Keratinocyte (primary cell): ENCODE results near the gene SURF1. TPM values are rescaled to one million over a fixed set of nuclear protein-coding genes. Genes with fewer than 3 reads are reported as not detected.

Experiments
- DNase-seq: peaks from one replicate; pipeline ENCODE4 v3.0.0-alpha.2; 2011; ENCODE audit warnings: low read depth, missing footprints, low spot score
- FAIRE-seq: peaks from 2 replicates; lab custom pipeline; 2011; peaks lifted over from hg19 to GRCh38; lab: Jason Lieb, UNC
- H2AFZ ChIP-seq: 2 replicates; pipeline ENCODE4 v1.6.0; 2012; ENCODE audit warnings: low read length, control low read depth, inconsistent platforms; ENCODE audit not compliant: control insufficient read depth
- H3K27ac ChIP-seq: 2 replicates; pipeline ENCODE4 v1.5.1; 2011; ENCODE audit warnings: low read length; ENCODE audit not compliant: control insufficient read depth, insufficient read depth
- H3K27me3 ChIP-seq: 3 replicates; pipeline ENCODE4 v1.6.0; 2011; ENCODE audit warnings: low read length; ENCODE audit not compliant: control insufficient read depth, insufficient read depth; ENCODE audit errors: extremely low read depth
- H3K36me3 ChIP-seq, 2 experiments: 2 replicates in 1 of 2; 3 replicates in 1 of 2; pipeline ENCODE4 v1.5.1; 2011; ENCODE audit warnings: low read length in 2 of 2, mild to moderate bottlenecking in 1 of 2; ENCODE audit not compliant: control insufficient read depth in 2 of 2, insufficient read depth in 2 of 2; ENCODE audit errors: extremely low read depth in 1 of 2
- H3K4me1 ChIP-seq: 3 replicates; pipeline ENCODE4 v1.5.1; 2011; ENCODE audit warnings: low read length; ENCODE audit not compliant: control insufficient read depth, insufficient read depth; ENCODE audit errors: extremely low read depth
- H3K4me2 ChIP-seq: 3 replicates; pipeline ENCODE4 v1.6.0; 2011; ENCODE audit warnings: low read depth, low read length; ENCODE audit not compliant: control insufficient read depth, insufficient read depth; ENCODE audit errors: extremely low read depth
- H3K4me3 ChIP-seq, 3 experiments: fragments of 200-600 bp in 1 of 3; sonication (generic) in 1 of 3; 2 replicates in 2 of 3; 3 replicates in 1 of 3; pipeline ENCODE4 v1.5.1; 2011 to 2016; ENCODE audit warnings: low read length in 3 of 3, mild to moderate bottlenecking in 3 of 3, control low read depth in 2 of 3, inconsistent platforms in 1 of 3, low read depth in 1 of 3, mixed read lengths in 1 of 3, mixed run types in 1 of 3, moderate library complexity in 1 of 3; ENCODE audit not compliant: control insufficient read depth in 2 of 3, insufficient read depth in 2 of 3; ENCODE audit errors: extremely low read depth in 1 of 3
- H3K79me2 ChIP-seq: 2 replicates; pipeline ENCODE4 v1.6.0; 2012; ENCODE audit warnings: low read length; ENCODE audit not compliant: control insufficient read depth, insufficient read depth
- H3K9ac ChIP-seq: 3 replicates; pipeline ENCODE4 v1.6.0; 2011; ENCODE audit warnings: low read length; ENCODE audit not compliant: control insufficient read depth, insufficient read depth; ENCODE audit errors: extremely low read depth
- H3K9me1 ChIP-seq: 3 replicates; pipeline ENCODE4 v1.6.0; 2011; ENCODE audit warnings: low read length; ENCODE audit not compliant: control insufficient read depth, insufficient read depth; ENCODE audit errors: extremely low read depth
- H3K9me3 ChIP-seq: 2 replicates; pipeline ENCODE4 v1.5.1; 2012; ENCODE audit warnings: low read depth, low read length; ENCODE audit not compliant: control insufficient read depth
- H4K20me1 ChIP-seq: 3 replicates; pipeline ENCODE4 v1.6.0; 2011; ENCODE audit warnings: low read length; ENCODE audit not compliant: control insufficient read depth, insufficient read depth; ENCODE audit errors: extremely low read depth
- EZH2 ChIP-seq: IDR thresholded peaks from one replicate; pipeline ENCODE4 v1.6.1; 2012; ENCODE audit warnings: inconsistent platforms, mild to moderate bottlenecking, low read length, moderate library complexity
- dilution Hi-C: fragments of 300-500 bp; cut with MboI; formaldehyde crosslinking; loops from one replicate; pipeline ENCODE4 v1.7.0; 2020; ENCODE audit warnings: low sequenced_read_pairs; ENCODE audit not compliant: extremely low pct_ligation_motif_present
- polyA plus RNA-seq, 5 experiments: library from polyadenylated mRNA; depleted of rRNA in 3 of 5; stranded (reverse) in 3 of 5; stranded (forward) in 1 of 5; unstranded in 1 of 5; fragments of >200 nt; gene quantifications; 1 replicate in 1 of 5; 2 replicates in 3 of 5; 3 replicates in 1 of 5; pipeline versions ENCODE4 v1.2.1 to v1.2.3, GENCODE V29; 2011 to 2012; ENCODE audit warnings: missing spikeins in 2 of 5, low read depth in 1 of 5, low replicate concordance in 1 of 5
- TF ChIP-seq, protein P1 (sequence below), 3 experiments: IDR thresholded peaks in 1 of 3; conservative IDR thresholded peaks in 1 of 3; optimal IDR thresholded peaks in 1 of 3; 2 replicates in 2 of 3; 3 replicates in 1 of 3; pipeline versions ENCODE3 to v1.5.1; 2011; ENCODE audit warnings: low read length in 3 of 3, mild to moderate bottlenecking in 3 of 3, moderate library complexity in 2 of 3, control low read depth in 1 of 3, inconsistent platforms in 1 of 3; ENCODE audit not compliant: insufficient read depth in 2 of 3; ENCODE audit errors: extremely low read depth in 1 of 3

Gene SURF1
- polyA plus RNA-seq, 1 donor (not counting 4 experiments of a cell fraction or from before 2014, with no cell fraction given), result 31.1 TPM

- peaks cover 8 to 13% of the 10 kb centered on the region in 2 experiments for H3K36me3 ChIP-seq
- peak within 1 kb of the TSS; percentile 92 for H3K27ac ChIP-seq
- no peak for DNase-seq
- H3K9me1 ChIP-seq, result peaks cover 8% of the 10 kb centered on the region
- no peak for FAIRE-seq
- H2AFZ ChIP-seq, result peak within 1 kb of the TSS; percentile 69
- H3K4me2 ChIP-seq, result peak within 1 kb of the TSS; percentile 90
- TF ChIP-seq, protein P1, sequence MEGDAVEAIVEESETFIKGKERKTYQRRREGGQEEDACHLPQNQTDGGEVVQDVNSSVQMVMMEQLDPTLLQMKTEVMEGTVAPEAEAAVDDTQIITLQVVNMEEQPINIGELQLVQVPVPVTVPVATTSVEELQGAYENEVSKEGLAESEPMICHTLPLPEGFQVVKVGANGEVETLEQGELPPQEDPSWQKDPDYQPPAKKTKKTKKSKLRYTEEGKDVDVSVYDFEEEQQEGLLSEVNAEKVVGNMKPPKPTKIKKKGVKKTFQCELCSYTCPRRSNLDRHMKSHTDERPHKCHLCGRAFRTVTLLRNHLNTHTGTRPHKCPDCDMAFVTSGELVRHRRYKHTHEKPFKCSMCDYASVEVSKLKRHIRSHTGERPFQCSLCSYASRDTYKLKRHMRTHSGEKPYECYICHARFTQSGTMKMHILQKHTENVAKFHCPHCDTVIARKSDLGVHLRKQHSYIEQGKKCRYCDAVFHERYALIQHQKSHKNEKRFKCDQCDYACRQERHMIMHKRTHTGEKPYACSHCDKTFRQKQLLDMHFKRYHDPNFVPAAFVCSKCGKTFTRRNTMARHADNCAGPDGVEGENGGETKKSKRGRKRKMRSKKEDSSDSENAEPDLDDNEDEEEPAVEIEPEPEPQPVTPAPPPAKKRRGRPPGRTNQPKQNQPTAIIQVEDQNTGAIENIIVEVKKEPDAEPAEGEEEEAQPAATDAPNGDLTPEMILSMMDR (optimal IDR thresholded peaks at IDR 0.05 in 1 of 3, IDR thresholded peaks at IDR 0.05 in 1 of 3, conservative IDR thresholded peaks at IDR 0.05 in 1 of 3; ENCODE audit: extremely low read depth in 1 of 3, insufficient read depth in 2 of 3, low read length in 3 of 3), result no peak
- TF ChIP-seq EZH2, result no peak
- H3K4me3 ChIP-seq, result peak within 1 kb of the TSS; percentile 83 to 99 (median 95)
- no peaks in the 10 kb centered on the region for H3K9me3 ChIP-seq
- H3K9ac ChIP-seq, result peak within 1 kb of the TSS; percentile 97
- peaks cover 20% of the 10 kb centered on the region for H4K20me1 ChIP-seq
- H3K27me3 ChIP-seq, result no peaks in the 10 kb centered on the region
- peaks cover 45% of the 10 kb centered on the region for H3K79me2 ChIP-seq
- dilution Hi-C loops, result no loop called here
- H3K4me1 ChIP-seq, result peaks cover 31% of the 10 kb centered on the region
These were observed 19.7 kb upstream of the SURF1 start, which contains the start of the genes STKLD1 and SURF4 for GRCh38 chr9:133375724-133376654. TSS of gene STKLD1 (plus strand) at chr9:133376366. CDS start at chr9:133376474, 108 bp downstream. TSS of gene SURF4 (minus strand) at chr9:133376060. CDS start at chr9:133375969, 91 bp downstream.

GRCh38 chr9:133375116-133375723 lies 18.9 kb upstream of the SURF1 start:
- dilution Hi-C loops, result no loop called here
- H3K9me3 ChIP-seq, result no peaks in the 10 kb centered on the region
- H3K4me3 ChIP-seq, result peak overlapping the region; percentile 83 to 99 (median 95)
- DNase-seq, result no peak
- TF ChIP-seq EZH2, result no peak
- TF ChIP-seq, protein P1 (optimal IDR thresholded peaks at IDR 0.05 in 1 of 3, IDR thresholded peaks at IDR 0.05 in 1 of 3, conservative IDR thresholded peaks at IDR 0.05 in 1 of 3; ENCODE audit: extremely low read depth in 1 of 3, insufficient read depth in 2 of 3, low read length in 3 of 3), result peak in 1 of 3 experiments; percentile 42
- peak overlapping the region; percentile 81 for H3K4me2 ChIP-seq
- peaks cover 8% of the 10 kb centered on the region for H3K9me1 ChIP-seq
- H3K4me1 ChIP-seq, result peaks cover 34% of the 10 kb centered on the region
- peaks cover 53% of the 10 kb centered on the region for H3K79me2 ChIP-seq
- no peaks in the 10 kb centered on the region for H3K27me3 ChIP-seq
- peak overlapping the region; percentile 97 for H3K9ac ChIP-seq
- H2AFZ ChIP-seq, result no peak overlapping the region
- peak overlapping the region; percentile 92 for H3K27ac ChIP-seq
- H3K36me3 ChIP-seq, result peaks cover 15 to 19% of the 10 kb centered on the region in 2 experiments
- H4K20me1 ChIP-seq, result peaks cover 28% of the 10 kb centered on the region
- no peak for FAIRE-seq
